Neuron (in vitro differentiated cells): ENCODE measurements around the gene HDAC4.
A peak's percentile ranks its signal among the peaks of the same experiment; 100 is the strongest.

Experiments
- H2AFZ ChIP-seq: one replicate; pipeline ENCODE4 v1.6.1; 2013; ENCODE audit warnings: low read depth, mild to moderate bottlenecking, inconsistent platforms, low read length, moderate library complexity
- H3K27me3 ChIP-seq: one replicate; pipeline ENCODE4 v1.6.1; 2013; ENCODE audit warnings: low read length; ENCODE audit not compliant: insufficient read depth
- H3K36me3 ChIP-seq: one replicate; pipeline ENCODE4 v1.6.1; 2013; ENCODE audit warnings: low read length; ENCODE audit not compliant: insufficient read depth
- H3K4me1 ChIP-seq: one replicate; pipeline ENCODE4 v1.6.1; 2013; ENCODE audit warnings: low read length; ENCODE audit not compliant: insufficient read depth
- H3K4me3 ChIP-seq: 2 replicates; pipeline ENCODE4 v1.5.1; 2013; ENCODE audit warnings: mild to moderate bottlenecking, low read length, moderate library complexity
- H3K9me3 ChIP-seq: one replicate; pipeline ENCODE4 v1.6.1; 2013; ENCODE audit warnings: low read length

The HDAC4 gene

DNA sequence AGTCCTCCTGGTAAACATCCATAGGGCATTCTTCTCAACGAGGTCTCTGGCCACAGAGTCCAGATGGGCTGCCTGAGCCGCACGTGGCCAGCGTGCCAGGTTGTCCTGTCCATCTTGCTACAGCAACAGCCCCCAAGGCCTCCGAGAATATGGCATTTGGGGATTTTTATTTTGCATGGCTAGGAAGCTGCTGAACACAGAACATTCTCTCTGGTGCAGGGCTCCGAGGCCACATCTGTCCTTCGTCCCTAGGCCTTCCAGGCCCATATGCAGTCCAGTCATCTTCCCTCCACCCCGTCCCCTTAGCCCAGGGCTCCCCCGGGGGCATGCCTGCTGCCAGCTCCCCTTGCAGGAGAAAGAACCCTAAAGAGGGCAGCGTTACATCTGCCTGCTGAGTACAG lies 2.3 kb downstream of the HDAC4 start:
- Histone ChIP-seq H3K4me3 (peak overlapping the region; percentile 75), H3K27me3 (no peaks in the 10 kb centered on the region), H3K4me1 (peaks cover 26% of the 10 kb centered on the region), H2AFZ (no peak overlapping the region), H3K9me3 (no peaks in the 10 kb centered on the region), H3K36me3 (no peaks in the 10 kb centered on the region)

DNA sequence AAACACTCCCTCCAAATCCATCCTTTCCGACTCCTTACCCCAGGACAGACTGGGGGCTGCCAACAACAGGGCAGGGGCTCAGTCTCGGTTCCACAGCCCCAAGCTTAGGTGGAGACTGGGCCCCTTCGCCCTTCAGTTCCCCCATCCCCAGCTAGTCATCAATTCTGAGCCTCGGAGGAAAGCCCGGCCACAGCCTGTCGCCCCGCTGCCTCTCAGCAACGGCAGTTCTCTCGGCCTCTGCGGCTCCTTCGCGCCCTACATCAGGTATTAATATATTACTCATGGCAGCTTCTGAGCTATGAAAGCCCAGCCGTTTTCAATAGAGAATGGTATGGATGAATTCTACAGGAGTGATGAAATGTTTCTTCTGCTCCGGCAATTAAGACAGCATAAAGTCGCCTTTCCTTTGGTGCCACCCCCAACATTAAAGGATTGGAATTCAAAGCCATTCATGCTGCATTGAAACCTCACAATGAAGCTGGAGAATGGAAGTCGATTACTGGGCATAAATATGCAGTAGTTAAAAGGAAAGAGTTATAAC lies 2.8 kb downstream of the HDAC4 start:
- Histone ChIP-seq H3K4me3 (peak overlapping the region; percentile 7), H3K27me3 (no peaks in the 10 kb centered on the region), H3K4me1 (peaks cover 26% of the 10 kb centered on the region), H2AFZ (no peak overlapping the region), H3K36me3 (no peaks in the 10 kb centered on the region), H3K9me3 (no peaks in the 10 kb centered on the region)

DNA sequence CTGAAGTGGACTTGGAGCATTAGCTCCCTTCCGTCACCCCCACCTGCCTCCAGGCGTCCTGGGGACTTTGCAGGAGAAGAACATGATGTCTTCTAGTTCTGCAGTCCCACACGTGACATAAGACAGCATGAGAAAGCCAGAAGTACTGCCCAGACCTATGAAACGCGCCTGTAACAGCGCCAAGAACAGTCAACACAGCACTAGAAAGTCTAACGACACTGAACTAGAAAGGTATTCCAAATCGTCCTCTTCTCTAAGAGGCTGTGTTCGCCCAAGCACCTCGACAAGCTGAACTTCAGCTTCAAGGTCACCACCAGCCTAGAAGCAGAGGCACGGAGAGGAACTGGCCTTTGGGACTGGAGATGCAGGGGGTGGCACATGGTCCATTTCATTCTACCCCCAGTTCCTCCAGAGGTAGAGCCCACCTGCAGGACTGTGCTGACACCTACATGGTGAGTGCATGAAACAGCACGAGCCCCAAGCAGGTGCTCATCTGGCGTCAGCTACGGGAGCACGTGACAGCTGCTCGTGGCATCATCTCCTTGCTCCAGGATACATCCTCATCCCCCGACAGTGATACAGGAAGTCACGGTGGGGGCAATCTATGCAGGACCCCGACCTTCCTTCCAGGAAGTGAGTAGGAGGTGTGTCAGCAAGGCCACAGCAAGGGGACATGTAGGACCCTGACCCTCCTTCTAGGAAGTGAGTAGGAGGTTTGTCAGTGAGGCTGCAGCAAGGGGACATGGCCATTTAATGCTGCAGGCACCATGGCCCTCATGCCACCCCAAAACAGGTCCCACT lies 3.7 kb downstream of the HDAC4 start:
- peaks cover 26% of the 10 kb centered on the region for H3K4me1 ChIP-seq
- H3K9me3 ChIP-seq = no peaks in the 10 kb centered on the region
- H3K36me3 ChIP-seq = no peaks in the 10 kb centered on the region
- H2AFZ ChIP-seq = no peak overlapping the region
- H3K4me3 ChIP-seq = no peak overlapping the region
- no peaks in the 10 kb centered on the region for H3K27me3 ChIP-seq

GRCh38 chr2:239395524-239395923 lies 5.3 kb downstream of the HDAC4 start:
- Histone ChIP-seq H3K27me3 (no peaks in the 10 kb centered on the region), H3K4me3 (no peak overlapping the region), H3K9me3 (no peaks in the 10 kb centered on the region), H2AFZ (no peak overlapping the region), H3K36me3 (no peaks in the 10 kb centered on the region), H3K4me1 (peaks cover 26% of the 10 kb centered on the region)

DNA sequence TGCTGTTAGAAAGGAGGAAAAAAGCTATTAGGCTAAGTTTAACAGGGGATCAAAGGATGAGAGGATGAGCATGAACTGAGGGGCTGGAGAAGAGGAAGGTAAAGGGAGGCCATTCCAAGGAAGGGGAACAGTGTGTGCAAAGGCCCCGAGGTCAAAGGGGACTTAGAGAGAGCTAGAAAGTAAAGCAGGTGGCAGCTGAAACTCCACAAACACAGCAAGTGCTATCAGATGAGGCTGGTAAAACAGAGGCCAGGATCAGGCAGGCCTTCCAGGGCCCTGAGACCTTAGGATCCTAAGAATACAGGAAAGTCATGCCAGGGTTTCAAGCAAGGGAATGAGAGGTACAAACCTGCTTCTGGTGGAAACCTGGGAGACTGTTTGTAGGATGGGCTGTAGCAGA lies 5.8 kb downstream of the HDAC4 start:
- peaks cover 3% of the 10 kb centered on the region for H3K9me3 ChIP-seq
- no peak overlapping the region for H2AFZ ChIP-seq
- H3K36me3 ChIP-seq = no peaks in the 10 kb centered on the region
- peaks cover 26% of the 10 kb centered on the region for H3K4me1 ChIP-seq
- H3K4me3 ChIP-seq = no peak overlapping the region
- H3K27me3 ChIP-seq = no peaks in the 10 kb centered on the region

DNA sequence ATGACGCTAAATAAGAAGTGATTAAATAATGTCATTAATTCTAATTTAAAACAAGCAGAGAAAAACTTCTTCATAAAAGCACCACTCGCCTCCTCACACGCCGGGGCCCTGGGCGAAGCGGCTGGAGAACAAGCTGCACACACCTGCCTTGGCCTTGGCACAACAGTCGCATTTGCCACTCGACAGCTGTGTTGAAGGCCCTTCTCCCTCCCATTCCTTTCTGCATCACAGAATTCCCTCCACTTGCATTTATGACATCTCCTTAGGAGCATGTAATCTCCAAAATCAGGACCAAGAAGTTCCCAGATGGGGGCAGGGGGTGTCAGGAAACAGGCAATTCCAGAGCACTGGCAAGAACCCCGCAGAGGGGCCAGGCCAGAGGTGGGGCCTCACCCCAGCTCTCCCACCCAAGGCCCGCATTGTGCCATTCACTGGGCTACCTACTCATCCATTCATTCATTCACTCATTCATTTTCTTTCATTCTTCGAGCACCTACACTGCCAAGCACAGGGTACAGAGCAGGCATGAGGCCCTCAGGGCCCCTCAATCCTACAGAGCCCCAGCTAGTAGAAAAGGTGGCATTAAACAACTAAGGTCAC lies 6.4 kb downstream of the HDAC4 start:
- H2AFZ ChIP-seq = no peak overlapping the region
- H3K4me1 ChIP-seq = peaks cover 24% of the 10 kb centered on the region
- no peaks in the 10 kb centered on the region for H3K27me3 ChIP-seq
- no peak overlapping the region for H3K4me3 ChIP-seq
- peaks cover 3% of the 10 kb centered on the region for H3K36me3 ChIP-seq
- H3K9me3 ChIP-seq = peaks cover 6% of the 10 kb centered on the region

DNA sequence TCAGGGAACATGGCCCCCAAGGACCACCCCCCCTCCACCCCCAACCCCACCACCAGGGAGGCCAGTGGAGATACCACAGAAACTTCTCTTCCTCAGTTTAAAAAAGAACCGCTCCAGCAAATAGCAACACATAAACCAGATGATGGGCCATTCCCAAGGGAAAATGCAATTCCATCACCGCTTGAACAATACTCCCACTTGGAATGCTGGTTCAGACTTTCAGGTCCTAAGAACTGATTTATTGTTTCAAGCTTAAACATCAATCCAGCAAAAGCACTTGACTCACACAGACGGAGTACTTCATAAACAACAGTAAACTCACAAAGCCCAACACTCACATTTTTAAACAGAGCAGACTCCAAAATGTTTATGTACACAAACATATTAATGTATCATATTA lies 6.9 kb downstream of the HDAC4 start:
- peaks cover 19% of the 10 kb centered on the region for H3K4me1 ChIP-seq
- no peaks in the 10 kb centered on the region for H3K27me3 ChIP-seq
- peaks cover 8% of the 10 kb centered on the region for H3K9me3 ChIP-seq
- peaks cover 7% of the 10 kb centered on the region for H3K36me3 ChIP-seq
- no peak overlapping the region for H3K4me3 ChIP-seq
- H2AFZ ChIP-seq = no peak overlapping the region

- H3K9me3 ChIP-seq = peaks cover 8% of the 10 kb centered on the region
- H2AFZ ChIP-seq = no peak overlapping the region
- peaks cover 14% of the 10 kb centered on the region for H3K4me1 ChIP-seq
- H3K27me3 ChIP-seq = no peaks in the 10 kb centered on the region
- peaks cover 7% of the 10 kb centered on the region for H3K36me3 ChIP-seq
- no peak overlapping the region for H3K4me3 ChIP-seq
These were observed 7.4 kb downstream of the HDAC4 start for GRCh38 chr2:239393388-239393940.

GRCh38 chr2:239392688-239393387 lies 8.0 kb downstream of the HDAC4 start:
- Histone ChIP-seq H3K4me3 (no peak overlapping the region), H3K9me3 (peaks cover 8% of the 10 kb centered on the region), H3K4me1 (peaks cover 8% of the 10 kb centered on the region), H2AFZ (no peak overlapping the region), H3K36me3 (peaks cover 10% of the 10 kb centered on the region), H3K27me3 (no peaks in the 10 kb centered on the region)

DNA sequence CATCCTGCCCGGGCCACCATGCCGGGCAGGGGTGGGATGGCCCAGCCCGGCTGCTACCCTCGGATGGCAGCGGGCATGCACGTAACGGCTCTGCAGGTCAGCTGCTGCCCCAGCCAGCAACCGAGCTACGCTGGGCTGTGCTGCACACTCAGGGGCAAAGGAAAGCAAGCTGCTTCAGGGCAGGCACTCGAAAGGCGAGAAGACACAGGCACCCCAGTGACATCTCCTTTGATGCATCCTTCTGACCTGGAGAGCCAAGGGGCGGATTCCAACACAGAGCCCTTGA lies 8.8 kb downstream of the HDAC4 start:
- no peaks in the 10 kb centered on the region for H3K4me1 ChIP-seq
- H3K9me3 ChIP-seq = peaks cover 8% of the 10 kb centered on the region
- peaks cover 10% of the 10 kb centered on the region for H3K36me3 ChIP-seq
- no peak overlapping the region for H2AFZ ChIP-seq
- no peaks in the 10 kb centered on the region for H3K27me3 ChIP-seq
- H3K4me3 ChIP-seq = no peak overlapping the region

GRCh38 chr2:239391286-239392071 lies 9.3 kb downstream of the HDAC4 start:
- peaks cover 13% of the 10 kb centered on the region for H3K9me3 ChIP-seq
- no peaks in the 10 kb centered on the region for H3K4me1 ChIP-seq
- H3K27me3 ChIP-seq = no peaks in the 10 kb centered on the region
- H3K36me3 ChIP-seq = peaks cover 14% of the 10 kb centered on the region
- H3K4me3 ChIP-seq = no peak overlapping the region
- no peak overlapping the region for H2AFZ ChIP-seq

GRCh38 chr2:239390546-239391285 lies 10.1 kb downstream of the HDAC4 start:
- H2AFZ ChIP-seq = no peak overlapping the region

More at GRCh38 chr2:239390546-239391285, 10.1 kb downstream of the HDAC4 start:
- Histone ChIP-seq H3K4me3 (no peak overlapping the region), H3K4me1 (no peaks in the 10 kb centered on the region), H3K27me3 (no peaks in the 10 kb centered on the region), H3K36me3 (peaks cover 18% of the 10 kb centered on the region), H3K9me3 (peaks cover 15% of the 10 kb centered on the region)
